Activated naive CD4-positive, alpha-beta T cell (primary cell): ENCODE results near the gene MRM2.

Experiments
- DNase-seq, 4 experiments: peaks; one replicate each; lab custom pipeline; 2025; lab: John Stamatoyannopoulos, UW

Gene MRM2

DNA sequence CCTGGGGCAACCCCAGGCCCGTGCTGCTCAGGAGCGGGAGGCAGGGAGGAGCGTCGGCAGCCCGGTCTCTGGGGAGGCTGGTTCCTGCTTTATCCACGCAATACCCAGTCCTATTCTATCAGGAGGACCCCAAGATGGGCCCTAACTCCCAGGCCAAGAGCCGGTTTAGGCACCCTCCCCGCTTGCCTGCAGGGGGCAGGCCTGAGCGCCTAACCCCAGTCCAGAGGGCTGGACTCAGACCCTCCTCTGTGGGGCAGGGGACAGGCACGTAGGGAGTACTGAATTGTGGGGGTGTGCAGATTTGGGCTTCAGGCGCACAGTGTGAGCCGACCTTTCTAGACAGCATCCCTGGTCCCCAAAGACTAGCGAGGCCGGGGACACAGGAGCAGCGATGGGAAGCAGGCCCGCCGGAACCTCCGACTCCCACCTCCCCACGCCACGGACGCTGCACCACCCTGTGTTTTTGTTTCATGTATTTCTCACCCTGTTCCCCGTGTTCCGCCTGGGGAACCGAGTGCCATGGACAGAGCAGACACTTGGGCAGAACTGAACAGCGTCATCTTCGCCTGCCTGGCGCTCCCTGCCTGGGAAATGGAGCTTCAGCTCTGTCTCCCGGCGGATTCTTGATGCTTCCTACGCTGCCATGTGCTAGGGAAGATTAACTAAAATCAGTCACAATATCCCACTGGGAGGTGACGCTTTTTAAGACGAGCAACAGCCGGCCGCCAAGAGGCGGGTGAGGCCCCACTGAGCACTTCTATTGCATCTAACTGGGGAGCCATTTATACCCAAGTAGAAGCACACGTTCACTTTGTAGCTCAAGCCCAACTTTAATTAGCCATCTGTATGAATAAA is 5.4 kb upstream of the MRM2 start:
- DNase-seq = peak in 1 of 4 experiments; percentile 7

DNA sequence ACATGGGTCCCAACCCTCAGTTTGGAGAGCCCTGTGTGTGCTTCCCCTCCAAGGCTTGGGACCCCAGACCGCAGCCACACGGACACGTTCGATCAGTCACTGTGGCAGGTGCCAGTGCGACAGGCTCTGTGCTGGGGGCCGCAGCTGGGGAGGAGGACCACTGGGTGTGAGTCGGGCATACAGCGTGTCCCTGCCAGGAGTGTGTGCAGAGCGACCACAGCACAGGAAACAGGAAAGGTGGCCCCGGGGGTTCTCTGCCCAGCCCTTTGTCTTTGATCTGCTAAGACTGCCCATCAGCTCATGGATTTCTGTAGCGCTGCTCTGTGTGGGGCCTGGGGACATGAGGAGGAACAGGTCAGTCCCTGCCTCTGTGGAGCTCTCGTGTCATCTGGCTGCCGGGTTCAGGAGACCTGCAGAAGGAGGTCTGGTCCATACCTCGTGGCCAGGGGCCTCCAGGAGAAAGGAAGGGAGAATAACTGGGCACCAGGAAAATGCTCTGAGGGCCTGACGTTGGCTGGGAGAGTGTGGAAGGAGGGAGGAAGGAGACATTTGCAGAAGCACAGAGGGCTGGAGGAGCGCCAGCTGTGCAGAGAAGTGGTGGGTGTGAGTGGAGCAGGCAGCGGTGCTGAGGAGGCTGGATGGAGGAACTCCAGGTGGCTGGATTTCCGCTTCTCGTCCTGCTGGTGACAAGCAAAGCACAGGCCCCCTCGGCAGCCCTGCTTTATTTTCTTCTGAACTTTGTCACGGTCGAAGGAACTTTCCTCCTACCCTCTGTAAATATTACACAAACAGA is 4.1 kb upstream of the MRM2 start:
- no peak for DNase-seq

DNA sequence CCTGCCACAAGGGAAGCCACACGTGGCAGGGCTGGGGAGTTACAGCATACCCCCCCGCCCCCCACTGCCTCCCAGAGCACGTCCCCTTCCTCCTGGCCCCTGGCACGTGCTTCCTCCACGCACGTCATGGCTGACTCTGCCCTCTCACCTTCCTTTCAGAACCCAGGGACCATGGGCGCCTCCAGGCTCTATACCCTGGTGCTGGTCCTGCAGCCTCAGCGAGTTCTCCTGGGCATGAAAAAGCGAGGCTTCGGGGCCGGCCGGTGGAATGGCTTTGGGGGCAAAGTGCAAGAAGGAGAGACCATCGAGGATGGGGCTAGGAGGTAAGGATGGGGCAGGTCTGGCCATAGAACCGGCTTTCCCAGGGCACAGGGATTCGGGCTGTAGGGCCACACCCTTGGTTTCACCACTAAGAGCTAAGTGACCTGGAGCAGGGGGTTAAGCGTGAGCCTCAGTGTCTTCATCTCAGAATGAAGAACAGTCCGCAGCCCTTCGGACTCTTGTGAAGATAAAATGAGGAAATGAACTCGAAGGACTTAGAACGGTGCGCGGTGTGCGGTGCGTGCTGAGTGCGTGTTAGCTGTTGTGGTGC is 2.5 kb upstream of the MRM2 start:
- DNase-seq = no peak

- DNase-seq = no peak
These were observed 1.5 kb upstream of the MRM2 start for GRCh38 chr7:2243458-2243857.

- DNase-seq = no peak
These were observed 780 bp upstream of the MRM2 start for GRCh38 chr7:2242541-2243429.

DNA sequence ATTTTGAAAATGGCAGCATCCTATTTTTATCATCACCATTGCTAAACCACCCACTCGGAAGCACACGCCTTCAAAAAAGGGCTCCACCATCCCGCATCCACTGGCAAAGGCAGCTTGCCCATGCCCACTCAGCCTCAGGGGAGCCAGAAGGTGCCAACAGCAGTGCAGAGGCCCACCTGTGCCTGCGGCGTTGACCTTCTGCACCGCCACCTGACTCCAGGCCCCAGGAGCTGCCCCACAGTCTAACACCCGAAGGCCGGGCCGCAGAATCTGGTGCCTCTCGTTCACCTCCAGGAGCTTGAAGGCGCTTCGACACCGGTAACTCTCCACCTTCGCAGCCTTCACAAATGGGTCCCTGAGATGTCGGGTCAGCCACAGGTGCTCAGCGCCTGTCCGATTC is 2.8 kb downstream of the MRM2 start:
- DNase-seq = no peak

DNA sequence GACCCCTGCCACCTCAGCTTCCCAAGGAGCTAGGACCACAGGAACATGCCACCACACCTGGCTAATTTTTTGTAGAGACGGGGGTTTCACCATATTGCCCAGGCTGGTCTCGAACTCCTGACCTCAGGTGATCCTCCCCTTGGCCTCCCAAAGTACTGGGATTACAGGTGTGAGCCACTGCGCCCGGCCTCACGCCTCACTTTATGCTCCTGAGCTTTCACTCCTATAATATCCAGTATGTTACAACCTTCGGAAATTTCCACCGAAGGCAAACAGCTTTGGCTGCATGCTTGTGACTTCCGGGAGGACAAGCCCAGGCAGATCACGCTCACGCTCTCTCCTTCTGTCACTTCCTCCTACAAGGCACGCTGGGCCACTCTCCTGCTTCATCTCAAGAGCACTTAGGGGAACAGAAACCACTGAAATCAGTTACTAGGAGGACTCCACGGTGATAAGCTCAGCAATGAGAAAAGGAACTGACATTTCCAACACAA is 4.8 kb downstream of the MRM2 start:
- no peak for DNase-seq

- DNase-seq = no peak
These were observed 8.1 kb downstream of the MRM2 start for GRCh38 chr7:2233926-2234325.

DNA sequence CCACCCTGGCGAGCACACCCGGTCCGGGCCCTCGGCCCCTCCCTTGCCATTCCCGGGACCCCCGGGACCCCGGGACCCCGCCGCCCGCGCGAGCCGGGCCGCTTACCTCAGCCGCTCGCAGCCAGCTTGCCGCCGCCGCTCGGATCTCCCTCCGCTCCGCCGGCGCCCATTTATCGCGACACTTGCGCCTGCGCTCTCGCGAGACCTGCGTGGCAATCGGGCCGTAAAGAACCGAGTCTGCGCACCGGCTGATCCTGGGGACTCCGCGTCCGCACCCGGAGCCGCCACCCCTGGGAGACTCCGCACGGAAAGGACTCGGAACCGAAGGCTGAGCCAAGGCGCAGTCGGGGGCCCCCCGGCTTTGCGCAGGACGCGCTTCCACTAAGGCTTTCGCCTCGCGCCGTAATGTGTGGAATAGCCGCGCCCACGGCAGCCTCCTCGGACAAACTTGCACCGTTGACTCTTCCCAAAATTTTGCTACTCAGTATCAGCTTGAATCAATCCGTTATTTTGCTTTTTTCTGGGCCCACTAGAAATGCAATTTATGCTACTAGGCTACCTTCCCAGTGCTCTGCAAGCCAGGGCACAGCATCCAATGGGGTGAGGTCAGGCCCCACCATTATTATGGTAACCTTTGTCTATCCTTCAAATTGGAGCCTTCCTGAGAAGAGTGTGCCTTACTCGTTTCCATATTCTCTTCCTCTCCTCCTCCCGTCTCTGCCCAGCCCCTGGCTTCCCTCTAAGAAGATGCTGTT is 9.1 kb downstream of the MRM2 start, which contains the start of gene MAD1L1:
TSS of gene MAD1L1 (minus strand) at position 180 of the 755 bp plus-strand sequence. CDS start 2,812 bp downstream, outside the sequence.
- DNase-seq = peak; percentile 48 to 82 (median 71)

DNA sequence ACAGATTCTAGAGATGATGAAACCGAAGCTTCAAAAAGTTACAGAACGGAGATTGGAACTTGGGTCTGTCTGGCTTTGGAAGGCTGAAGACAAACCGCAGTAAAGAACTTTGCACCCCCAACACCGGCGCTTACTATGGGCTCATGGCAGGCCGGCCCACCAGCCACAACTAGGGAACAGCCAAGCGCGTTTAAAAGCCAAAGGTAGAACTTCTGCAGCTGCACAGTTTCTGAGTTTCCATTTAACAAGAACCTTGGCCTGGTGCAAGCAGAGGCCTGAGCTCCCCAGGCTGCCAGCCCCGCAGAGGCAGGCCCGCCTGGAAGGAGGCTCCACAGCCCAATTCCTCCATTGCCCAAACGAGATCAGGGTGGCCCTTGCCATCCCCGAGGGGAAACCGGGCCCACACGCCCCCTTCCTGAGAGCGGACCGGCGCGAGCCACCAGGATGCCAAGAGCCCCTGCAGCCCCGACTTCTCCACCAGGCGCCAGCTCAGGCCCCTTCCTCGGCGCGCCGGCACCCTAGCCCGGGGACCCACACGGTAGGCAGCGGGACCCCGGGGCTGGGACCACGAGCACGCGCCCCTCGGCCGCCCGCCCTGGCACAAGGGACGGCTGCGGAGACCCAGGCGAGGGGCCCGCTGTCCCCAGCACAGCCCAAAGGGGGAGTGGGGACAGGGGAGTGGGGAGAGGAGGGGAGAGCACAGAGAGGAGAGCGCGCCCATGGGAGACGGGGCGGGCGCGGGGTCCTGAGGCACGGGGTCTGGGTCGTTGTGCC is 9.8 kb downstream of the MRM2 start:
- no peak for DNase-seq

DNA sequence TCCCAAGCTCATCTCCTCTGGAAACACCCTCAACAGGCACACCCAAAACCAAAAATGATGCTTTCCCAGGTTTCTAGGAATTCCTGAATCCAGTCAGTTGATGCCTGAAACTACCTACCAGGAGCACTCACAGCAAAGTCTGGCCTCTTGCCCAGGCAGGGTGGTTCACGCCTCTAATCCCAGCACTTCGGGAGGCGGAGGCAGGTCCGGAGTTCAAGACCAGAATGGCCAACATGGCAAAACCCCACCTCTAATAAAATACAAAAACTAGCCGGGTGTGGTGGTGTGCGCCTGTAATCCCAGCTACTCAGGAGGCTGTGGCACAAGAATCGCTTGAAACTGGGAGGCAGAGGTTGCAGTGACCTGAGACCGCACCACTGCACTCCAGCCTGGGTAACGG is 11.1 kb downstream of the MRM2 start:
- DNase-seq = no peak

DNA sequence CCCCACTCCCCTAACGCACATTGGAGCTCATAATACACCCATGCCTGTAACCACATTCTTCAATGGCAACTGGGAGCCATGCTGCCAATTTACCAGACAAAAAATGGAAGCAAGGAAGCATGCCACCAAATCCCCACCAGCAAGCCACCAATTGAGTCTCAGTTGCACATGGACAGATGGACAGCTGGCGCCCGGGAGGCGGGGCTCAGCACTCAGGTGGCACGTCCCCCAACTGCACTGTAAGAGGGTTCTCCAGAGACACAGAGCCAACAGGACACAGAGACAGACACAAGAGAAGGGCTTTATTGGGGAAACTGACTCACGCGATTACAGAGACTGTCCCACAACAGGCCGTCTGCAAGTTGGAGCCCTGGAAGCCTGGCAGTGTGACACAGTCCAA is 11.8 kb downstream of the MRM2 start:
- no peak for DNase-seq

DNA sequence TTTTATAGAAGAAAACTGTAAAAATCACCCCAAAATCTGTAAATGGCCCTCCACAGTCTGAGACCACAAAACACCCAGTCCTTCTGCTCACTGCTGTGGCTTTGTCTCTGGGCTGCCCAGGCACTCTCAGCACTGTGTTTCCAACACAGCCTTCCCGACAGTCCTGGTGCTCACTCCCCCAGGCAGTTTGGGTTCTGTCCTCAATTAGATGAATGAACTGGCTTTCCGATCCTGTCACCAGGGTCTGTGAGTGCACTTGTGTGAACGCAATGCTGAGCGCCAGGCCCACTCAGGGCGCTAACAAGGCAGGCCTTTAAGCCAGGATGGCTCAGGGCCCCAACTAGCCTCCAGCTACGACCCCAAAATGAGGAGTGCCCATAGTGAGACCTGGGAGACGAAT is 12.5 kb downstream of the MRM2 start:
- no peak for DNase-seq

DNA sequence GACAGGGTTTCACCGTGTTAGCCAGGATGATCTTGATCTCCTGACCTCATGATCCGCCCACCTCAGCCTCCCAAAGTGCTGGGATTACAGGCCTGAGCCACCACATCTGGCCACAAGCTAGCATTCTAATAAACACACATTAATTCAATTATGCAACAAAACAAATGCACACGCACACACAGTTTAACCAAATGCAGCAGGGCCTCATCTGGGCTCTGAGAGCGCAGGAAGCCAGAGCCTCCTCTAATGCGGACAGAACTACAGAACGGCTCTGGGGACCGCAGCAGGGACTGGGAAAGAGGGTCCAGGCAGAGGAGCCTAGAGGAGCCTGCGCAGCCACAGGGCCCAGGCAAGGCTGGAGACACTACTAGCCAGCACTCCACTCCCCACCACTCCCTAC is 13.1 kb downstream of the MRM2 start:
- DNase-seq = no peak

DNA sequence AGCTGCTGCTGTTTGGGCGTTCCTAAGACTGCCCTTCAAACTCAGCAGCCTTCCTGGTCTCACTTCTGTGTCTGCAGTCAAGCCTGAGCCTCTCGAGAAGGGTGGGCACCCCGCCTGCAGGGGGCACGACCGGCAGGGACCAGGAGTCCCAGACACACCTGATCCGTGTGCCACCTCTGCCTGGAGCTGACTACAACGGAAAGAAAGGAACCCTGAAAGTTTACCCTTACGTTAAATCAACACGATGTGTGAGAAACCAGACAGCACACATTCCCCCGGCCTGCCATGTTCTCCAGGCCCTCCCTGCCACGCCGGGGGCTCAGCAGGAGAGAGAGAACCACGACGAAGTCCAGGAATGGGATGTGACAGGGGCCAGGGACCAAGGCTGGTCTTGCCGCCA is 14.3 kb downstream of the MRM2 start:
- DNase-seq = no peak

DNA sequence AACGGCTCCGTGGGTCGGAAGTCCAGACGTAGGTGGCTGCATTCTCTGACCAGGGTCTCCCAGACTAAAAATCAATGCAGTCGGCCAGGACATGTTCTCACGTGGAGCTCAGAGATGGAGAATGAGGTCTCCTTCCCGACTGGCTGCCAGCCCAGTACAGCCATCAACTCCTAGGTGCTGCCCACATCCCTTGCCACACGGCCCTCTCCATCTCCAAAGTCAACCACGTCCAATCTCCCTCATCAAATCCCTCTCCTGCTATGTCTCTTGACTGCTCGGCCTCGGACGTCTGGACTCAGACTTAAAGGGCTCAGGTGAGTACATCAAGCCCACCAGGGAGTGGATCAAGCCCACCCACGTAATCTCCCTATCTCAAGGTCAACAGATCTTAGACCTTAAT is 16.2 kb downstream of the MRM2 start:
- no peak for DNase-seq

- DNase-seq = no peak
These were observed 16.7 kb downstream of the MRM2 start for GRCh38 chr7:2225336-2225735.

DNA sequence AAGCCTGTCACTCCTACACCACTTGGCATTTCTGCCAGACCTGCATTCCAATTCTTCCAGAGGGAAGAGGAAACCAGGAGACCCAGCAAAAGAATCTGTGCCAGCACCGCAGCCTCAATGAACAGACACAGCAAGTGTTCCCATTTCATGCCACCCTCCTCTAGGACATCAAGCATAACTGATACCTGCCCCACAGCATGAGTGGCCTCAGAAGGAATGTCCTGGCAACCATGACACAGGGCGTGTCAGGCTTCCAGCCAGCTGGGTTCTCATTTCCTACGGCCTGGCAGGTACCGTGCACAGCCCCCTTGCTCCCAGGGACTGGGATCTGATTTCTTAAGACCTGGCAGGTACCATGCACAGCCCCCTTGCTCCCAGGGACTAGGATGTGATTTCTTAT is 17.1 kb downstream of the MRM2 start:
- DNase-seq = no peak

- no peak for DNase-seq
These were observed 17.5 kb downstream of the MRM2 start for GRCh38 chr7:2224491-2224928.

- DNase-seq = no peak
These were observed 18.7 kb downstream of the MRM2 start for GRCh38 chr7:2223321-2223720.
